ENCODE measurements around the gene PTOV1. TPM values are rescaled to one million over a fixed set of nuclear protein-coding genes. Genes with fewer than 3 reads are reported as not detected.

Gene PTOV1
- total and polyA plus RNA-seq, 2 of the 4 experiments (the other 2 are of a cell fraction): 34.4 to 107 TPM

DNA sequence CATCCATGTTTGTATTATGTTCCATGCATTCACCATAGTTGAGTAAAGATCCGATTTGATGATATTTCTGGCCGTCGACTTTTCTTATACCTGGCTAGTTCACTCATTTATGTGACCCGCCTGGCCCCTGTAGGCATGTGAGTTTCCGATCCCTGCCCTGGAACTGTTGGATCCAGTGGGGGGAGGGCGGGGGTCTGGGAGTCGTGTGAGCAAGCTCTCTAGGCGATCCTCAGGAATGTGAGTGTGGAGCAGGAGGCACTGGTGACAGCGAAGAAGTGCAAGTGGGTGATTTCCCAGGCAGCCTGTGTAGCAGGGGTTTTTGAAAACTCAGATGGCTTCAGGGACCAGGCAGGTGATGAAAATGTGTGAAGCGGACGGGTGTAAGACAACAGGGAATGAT is 10.6 kb upstream of the PTOV1 start:
- H3K56ac ChIP-seq (ENCODE audit: extremely low read depth, insufficient read depth, low read length): no peak overlapping the region
- H3K9me1 ChIP-seq (ENCODE audit: insufficient read depth, low read length): peaks cover 9% of the 10 kb centered on the region; the same call in 1 of the 2 replicates
- H2BK20ac ChIP-seq (ENCODE audit: low read depth, low read length): no peak overlapping the region
- H3K4me2 ChIP-seq (ENCODE audit: low read depth, low read length): no peak overlapping the region
- H3K27me3 ChIP-seq (ENCODE audit: control insufficient read depth, insufficient read depth, low read length): no peaks in the 10 kb centered on the region
- H3K18ac ChIP-seq (ENCODE audit: low read depth, low read length): no peak overlapping the region
- no peak overlapping the region for H3K4ac ChIP-seq (ENCODE audit: low read depth, low read length)
- ChIA-PET CTCF (no interaction called here), POLR2A (ENCODE audit: unreplicated experiment) (no interaction called here)
- H4K5ac ChIP-seq (ENCODE audit: low read depth, low read length): no peak overlapping the region
- H3K4me1 ChIP-seq (ENCODE audit: control insufficient read depth, insufficient read depth, low read length): no peaks in the 10 kb centered on the region
- H4K8ac ChIP-seq (ENCODE audit: low read depth in 2 of 2, low read length in 2 of 2): no peak overlapping the region
- H2BK15ac ChIP-seq (ENCODE audit: low read depth, low read length): no peak overlapping the region
- peaks cover 45% of the 10 kb centered on the region for H3K36me3 ChIP-seq (ENCODE audit: control insufficient read depth, insufficient read depth, low read length)
- no peaks in the 10 kb centered on the region; the same call in 1 of the 2 replicates for H4K20me1 ChIP-seq (ENCODE audit: insufficient read depth, low read length)
- H3K79me1 ChIP-seq (ENCODE audit: low read depth in 1 of 2, low read length in 2 of 2): peaks cover 0 to 28% of the 10 kb centered on the region in 2 experiments; a peak in 2 of 4 replicates
- DNase-seq (no peak), ATAC-seq (ENCODE audit: low read depth) (no peak)
- H2AK5ac ChIP-seq (ENCODE audit: low read depth, low read length): no peak overlapping the region
- BruUV-seq (replicated peaks): no TSS peak
- H3K4me3 ChIP-seq (ENCODE audit: insufficient read depth, low read depth, low read length): no peak overlapping the region
- in situ Hi-C loops (cut with MboI; ENCODE audit: low sequenced_read_pairs): no loop called here
- H3K14ac ChIP-seq (replicated peaks; ENCODE audit: low read depth, low read length): no peak overlapping the region
- no peak overlapping the region for H3K23ac ChIP-seq (ENCODE audit: low read depth, low read length)
- no peak overlapping the region for H2BK120ac ChIP-seq (ENCODE audit: low read depth, low read length)
- 83% methylated on average over 6 of the region's 11 CpGs; no CpG with 5 or more reads in 1 of the 2 experiments for WGBS, 2 experiments (ENCODE audit: extremely low coverage in 2 of 2, insufficient read length in 1 of 2)
- dilution Hi-C loops (cut with HindIII; ENCODE audit: low sequenced_read_pairs, unreplicated experiment): no loop called here
- no peak overlapping the region for H2BK5ac ChIP-seq (ENCODE audit: low read depth, low read length, poor library complexity, severe bottlenecking)
- TF ChIP-seq RAD21 (IDR thresholded peaks at IDR 0.05; ENCODE audit: low read length): no peak
- no peak for TF ChIP-seq MAFK (IDR thresholded peaks at IDR 0.05; ENCODE audit: low read depth, low read length)
- H2AK9ac ChIP-seq (replicated peaks; ENCODE audit: low read depth, low read length, poor library complexity): no peak overlapping the region
- no peak overlapping the region for H3K9ac ChIP-seq (ENCODE audit: low read depth, low read length)
- no peak overlapping the region for H4K91ac ChIP-seq (ENCODE audit: insufficient read depth, low read depth, low read length)
- H3K27ac ChIP-seq (ENCODE audit: insufficient read depth, low read length): no peak overlapping the region
- no peaks in the 10 kb centered on the region for H3K9me3 ChIP-seq (ENCODE audit: control insufficient read depth, insufficient read depth, low read length)
- no peak overlapping the region for H2AFZ ChIP-seq (replicated peaks; ENCODE audit: low read length, poor library complexity)
- intact Hi-C loops (cut with micrococcal nuclease): no loop called here
